ENCODE results near the gene PELI2.

Gene PELI2

DNA sequence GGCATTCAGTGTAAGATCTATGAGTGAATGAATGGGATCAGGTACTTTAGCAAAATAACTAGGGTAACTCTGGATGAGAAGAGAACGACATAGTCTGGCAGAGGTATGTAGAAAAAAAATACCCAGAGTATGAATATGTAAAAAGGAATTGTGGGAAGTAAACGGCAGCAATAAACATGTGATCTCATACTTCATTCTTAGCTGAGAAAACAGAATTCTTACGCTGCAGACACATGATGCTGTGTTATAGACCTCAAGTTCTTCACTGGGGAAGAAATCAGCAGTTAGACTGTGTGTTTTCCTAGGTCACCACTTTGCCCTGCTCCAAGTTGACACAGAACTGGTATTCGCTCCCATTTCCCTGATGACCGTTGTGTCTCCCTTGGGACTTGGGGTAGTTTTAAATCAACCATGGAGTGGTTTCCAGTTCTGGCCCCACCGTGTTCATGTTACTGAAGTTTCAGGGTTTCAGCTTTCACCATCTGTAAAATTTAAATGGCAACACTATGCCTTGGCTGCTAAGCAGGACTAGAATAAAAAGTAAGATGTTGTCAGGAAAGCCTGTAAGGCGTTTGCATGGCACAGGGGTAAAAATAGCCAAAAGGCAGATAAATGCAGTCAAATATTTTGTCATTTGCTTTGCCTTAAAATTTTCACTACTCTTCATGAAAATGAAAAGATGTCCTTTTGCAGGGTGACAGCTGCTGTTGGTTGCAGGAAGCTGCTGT, 223.7 kb downstream of the PELI2 start:
- DNase-seq (ENCODE audit: low spot score) (no peak), ATAC-seq (ENCODE audit: low read depth) (no peak)
- Histone ChIP-seq H3K4me3 (ENCODE audit: severe bottlenecking) (no peak overlapping the region), H3K27me3 (ENCODE audit: insufficient read depth, poor library complexity, severe bottlenecking) (no peaks in the 10 kb centered on the region), H3K36me3 (ENCODE audit: low read depth) (no peaks in the 10 kb centered on the region), H3K4me1 (ENCODE audit: insufficient read depth, poor library complexity, severe bottlenecking) (peaks cover 4% of the 10 kb centered on the region), H3K9me3 (ENCODE audit: severe bottlenecking) (no peaks in the 10 kb centered on the region), H3K27ac (ENCODE audit: poor library complexity, severe bottlenecking) (no peak overlapping the region)
- TF ChIP-seq, protein P1, sequence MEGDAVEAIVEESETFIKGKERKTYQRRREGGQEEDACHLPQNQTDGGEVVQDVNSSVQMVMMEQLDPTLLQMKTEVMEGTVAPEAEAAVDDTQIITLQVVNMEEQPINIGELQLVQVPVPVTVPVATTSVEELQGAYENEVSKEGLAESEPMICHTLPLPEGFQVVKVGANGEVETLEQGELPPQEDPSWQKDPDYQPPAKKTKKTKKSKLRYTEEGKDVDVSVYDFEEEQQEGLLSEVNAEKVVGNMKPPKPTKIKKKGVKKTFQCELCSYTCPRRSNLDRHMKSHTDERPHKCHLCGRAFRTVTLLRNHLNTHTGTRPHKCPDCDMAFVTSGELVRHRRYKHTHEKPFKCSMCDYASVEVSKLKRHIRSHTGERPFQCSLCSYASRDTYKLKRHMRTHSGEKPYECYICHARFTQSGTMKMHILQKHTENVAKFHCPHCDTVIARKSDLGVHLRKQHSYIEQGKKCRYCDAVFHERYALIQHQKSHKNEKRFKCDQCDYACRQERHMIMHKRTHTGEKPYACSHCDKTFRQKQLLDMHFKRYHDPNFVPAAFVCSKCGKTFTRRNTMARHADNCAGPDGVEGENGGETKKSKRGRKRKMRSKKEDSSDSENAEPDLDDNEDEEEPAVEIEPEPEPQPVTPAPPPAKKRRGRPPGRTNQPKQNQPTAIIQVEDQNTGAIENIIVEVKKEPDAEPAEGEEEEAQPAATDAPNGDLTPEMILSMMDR (IDR thresholded peaks at IDR 0.05; ENCODE audit: poor library complexity, severe bottlenecking): no peak

DNA sequence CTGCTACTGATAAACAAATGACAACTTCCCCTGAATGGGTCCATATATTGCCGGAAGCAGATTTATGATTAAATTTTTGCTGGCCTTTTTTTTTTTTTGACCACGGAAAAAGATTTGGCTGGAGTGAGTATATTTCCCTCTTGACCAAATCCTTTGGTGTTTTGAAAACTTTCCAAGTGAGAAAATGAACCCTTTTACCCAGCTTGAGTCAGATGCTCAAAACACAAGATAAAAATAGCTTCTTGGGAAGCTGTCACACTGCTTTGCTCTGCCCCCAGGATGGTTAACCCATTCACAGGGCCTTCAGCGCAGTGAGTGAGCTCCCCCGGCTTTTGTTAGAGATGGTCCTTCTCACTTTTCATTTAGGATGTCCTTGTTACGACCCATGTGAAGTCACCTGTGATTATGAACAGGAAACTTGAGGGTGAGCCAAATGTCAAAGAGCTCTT, 224.3 kb downstream of the PELI2 start:
- peaks cover 4% of the 10 kb centered on the region for H3K4me1 ChIP-seq (ENCODE audit: insufficient read depth, poor library complexity, severe bottlenecking)
- H3K36me3 ChIP-seq (ENCODE audit: low read depth): no peaks in the 10 kb centered on the region
- ATAC-seq (ENCODE audit: low read depth) (no peak), DNase-seq (ENCODE audit: low spot score) (no peak)
- H3K4me3 ChIP-seq (ENCODE audit: severe bottlenecking): no peak overlapping the region
- no peak overlapping the region for H3K27ac ChIP-seq (ENCODE audit: poor library complexity, severe bottlenecking)
- TF ChIP-seq, protein P1 (IDR thresholded peaks at IDR 0.05; ENCODE audit: poor library complexity, severe bottlenecking): no peak
- H3K27me3 ChIP-seq (ENCODE audit: insufficient read depth, poor library complexity, severe bottlenecking): no peaks in the 10 kb centered on the region
- H3K9me3 ChIP-seq (ENCODE audit: severe bottlenecking): no peaks in the 10 kb centered on the region

DNA sequence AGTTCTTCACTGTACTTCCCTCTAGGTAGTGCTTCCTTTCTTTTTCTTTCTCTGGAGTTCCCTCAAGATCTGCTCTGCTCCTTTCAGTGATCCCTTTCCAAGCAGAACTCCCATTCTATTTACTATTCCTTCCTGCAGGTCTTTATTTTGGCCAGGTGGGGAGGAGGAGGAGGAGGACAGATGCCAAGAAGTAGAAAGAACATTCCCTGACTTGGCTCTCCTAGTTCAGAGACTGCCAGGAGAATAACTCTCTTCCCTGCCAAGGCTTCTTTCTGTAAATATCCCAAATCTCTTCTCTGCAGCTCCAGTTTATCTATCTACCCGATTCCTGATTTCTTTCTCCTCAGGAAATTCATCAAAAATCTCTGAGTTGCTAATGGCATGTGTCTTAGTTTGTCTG, 231.7 kb downstream of the PELI2 start:
- H3K9me3 ChIP-seq (ENCODE audit: severe bottlenecking): peaks cover 5% of the 10 kb centered on the region

More for the DNA sequence above, 231.7 kb downstream of the PELI2 start:
- Histone ChIP-seq H3K4me1 (ENCODE audit: insufficient read depth, poor library complexity, severe bottlenecking) (no peaks in the 10 kb centered on the region), H3K27me3 (ENCODE audit: insufficient read depth, poor library complexity, severe bottlenecking) (no peaks in the 10 kb centered on the region), H3K27ac (ENCODE audit: poor library complexity, severe bottlenecking) (no peak overlapping the region), H3K4me3 (ENCODE audit: severe bottlenecking) (no peak overlapping the region), H3K36me3 (ENCODE audit: low read depth) (no peaks in the 10 kb centered on the region)
- TF ChIP-seq, protein P1 (IDR thresholded peaks at IDR 0.05; ENCODE audit: poor library complexity, severe bottlenecking): no peak
- DNase-seq (ENCODE audit: low spot score) (no peak), ATAC-seq (ENCODE audit: low read depth) (no peak)

Data from RWPE2 (cell line).